Left renal cortex interstitium (tissue), 4 donors: ENCODE results near the gene CIITA. TPM values are rescaled to one million over a fixed set of nuclear protein-coding genes. Genes with fewer than 3 reads are reported as not detected.
A peak's percentile ranks its signal among the peaks of the same experiment; 100 is the strongest.
"Not testable (repeated sequence)": the region's sequence is repeated elsewhere in the genome, so short reads cannot be mapped to it uniquely, and the experiment has no call there.

Experiments used
- DNase-seq, 4 donors: peaks; one replicate each; pipeline ENCODE4 v3.0.0-alpha.2; 2013; ENCODE audit warnings: low read depth in 4 of 4, low spot score in 2 of 4, missing footprints in 1 of 4
- polyA plus RNA-seq, 4 donors: library from polyadenylated mRNA; unstranded; fragments of 120-200 nt; gene quantifications; one replicate each; pipeline ENCODE4 v1.2.1, GENCODE V29; 2013; ENCODE audit not compliant: insufficient read length in 4 of 4

CIITA gene
- polyA plus RNA-seq, 4 donors: 4.9 to 8.0 (median 6.4) TPM

DNA sequence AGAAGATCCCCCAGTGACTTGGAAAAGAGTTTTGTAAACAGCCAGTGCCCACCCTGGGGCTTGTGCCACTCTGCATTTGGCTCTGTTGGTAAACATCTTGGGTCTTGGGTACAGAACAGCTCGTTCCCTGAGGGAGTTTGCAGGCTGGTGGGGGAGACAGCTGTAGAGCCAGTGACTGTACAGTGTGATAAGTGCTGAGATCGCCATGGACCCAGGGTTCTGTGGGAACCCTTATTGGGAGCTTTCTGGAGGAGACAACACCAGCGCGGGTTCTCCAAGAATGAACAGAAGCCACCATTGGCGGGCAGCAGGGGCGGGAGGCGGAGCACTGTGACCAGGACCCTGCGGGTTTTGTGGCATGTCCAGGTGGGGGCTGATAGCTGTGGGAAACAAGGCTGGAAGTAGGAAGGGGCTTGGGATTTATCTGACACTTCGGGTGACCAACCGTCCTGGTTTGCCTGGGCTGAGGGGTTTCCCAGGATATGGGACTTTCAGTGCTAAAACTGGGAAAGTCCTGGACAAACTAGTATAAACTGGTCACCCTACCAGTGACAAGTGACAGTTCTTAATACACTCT, 70.3 kb downstream of the CIITA start:
- no peak for DNase-seq

DNA sequence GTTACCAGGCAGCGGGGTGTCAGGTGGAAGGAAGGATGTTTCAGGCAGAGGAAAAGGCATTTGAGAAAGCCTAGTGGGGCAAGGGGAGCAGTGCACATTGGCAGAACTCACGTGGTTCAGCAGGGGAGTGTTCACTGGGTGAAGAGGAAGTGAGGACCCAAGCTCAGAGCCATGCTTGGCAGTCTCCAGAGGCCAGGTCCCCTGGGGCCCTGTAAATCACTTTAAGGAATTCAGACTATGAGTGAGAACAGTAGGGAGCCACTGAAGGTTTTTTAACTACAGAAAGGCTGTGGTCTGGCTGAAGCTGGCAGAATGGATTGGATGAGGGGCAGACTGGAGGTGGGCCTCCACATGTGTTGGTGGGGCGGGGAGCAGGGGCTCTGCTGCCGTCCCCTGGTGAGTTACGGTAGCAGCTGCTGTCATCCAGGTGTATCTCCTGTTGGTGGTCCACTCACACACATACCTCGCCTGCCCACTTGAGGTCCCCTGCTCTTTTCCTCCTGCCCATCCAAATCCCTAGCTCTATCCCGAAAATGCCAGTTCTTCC, 72.5 kb downstream of the CIITA start:
- no peak for DNase-seq

DNA sequence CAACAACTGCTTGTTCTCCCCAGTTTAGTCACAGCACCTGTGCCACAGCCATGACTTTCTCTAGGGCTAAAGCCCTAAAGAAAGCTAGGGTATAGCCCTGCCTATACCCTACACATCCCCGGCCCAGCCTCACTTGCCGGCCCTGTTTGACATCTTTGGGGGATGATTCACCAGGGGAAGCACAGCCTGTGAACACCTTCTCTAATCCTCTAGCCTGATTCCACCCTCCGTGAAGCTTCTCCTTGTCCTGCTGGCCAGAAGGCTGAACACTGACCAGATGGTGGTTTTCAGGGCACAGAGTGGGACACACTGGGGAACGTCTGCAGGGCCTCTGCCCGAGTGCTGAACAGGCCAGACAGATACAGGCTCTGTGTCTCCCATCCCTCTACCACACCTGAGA, 73.4 kb downstream of the CIITA start:
- DNase-seq: no peak

DNA sequence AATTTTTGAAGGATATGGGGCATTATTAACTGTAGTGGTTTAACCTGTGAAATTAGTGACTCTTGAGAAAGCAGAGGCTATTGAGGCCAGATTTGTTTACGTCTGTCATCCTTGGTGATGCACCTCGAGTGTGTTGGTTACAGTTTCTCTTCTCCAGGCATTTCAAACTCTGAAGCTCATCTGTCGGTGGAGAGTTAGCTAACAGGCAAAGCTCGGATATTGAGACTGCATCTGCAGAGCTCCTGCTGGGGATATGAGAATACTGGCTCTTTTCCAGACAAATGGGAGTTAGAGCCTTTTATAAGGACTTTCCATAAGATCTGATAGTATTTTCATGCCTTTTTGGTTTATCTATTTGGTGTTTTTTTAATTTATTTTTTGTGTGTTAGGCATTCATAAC, 74.0 kb downstream of the CIITA start:
- DNase-seq: no peak

DNA sequence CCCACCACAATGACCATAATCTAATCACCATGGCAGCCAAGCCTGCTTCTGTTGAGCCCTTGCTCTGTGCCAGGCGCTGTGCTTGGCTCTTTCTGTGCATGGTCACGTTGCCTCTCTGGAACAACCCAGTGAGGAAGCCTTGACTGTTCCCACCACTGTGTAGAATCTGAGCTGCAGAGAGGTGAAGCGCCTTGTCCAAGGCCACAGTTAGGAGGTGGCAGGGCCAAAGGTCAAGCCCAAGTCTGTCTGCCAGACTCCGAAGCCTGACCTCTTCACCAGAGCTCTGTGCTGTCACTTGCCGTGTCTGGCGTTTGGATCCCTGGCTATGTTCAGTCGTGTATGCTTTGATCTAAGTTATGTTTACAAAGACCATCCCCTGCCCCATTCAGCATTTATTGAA, 77.9 kb downstream of the CIITA start:
- DNase-seq: no peak

DNA sequence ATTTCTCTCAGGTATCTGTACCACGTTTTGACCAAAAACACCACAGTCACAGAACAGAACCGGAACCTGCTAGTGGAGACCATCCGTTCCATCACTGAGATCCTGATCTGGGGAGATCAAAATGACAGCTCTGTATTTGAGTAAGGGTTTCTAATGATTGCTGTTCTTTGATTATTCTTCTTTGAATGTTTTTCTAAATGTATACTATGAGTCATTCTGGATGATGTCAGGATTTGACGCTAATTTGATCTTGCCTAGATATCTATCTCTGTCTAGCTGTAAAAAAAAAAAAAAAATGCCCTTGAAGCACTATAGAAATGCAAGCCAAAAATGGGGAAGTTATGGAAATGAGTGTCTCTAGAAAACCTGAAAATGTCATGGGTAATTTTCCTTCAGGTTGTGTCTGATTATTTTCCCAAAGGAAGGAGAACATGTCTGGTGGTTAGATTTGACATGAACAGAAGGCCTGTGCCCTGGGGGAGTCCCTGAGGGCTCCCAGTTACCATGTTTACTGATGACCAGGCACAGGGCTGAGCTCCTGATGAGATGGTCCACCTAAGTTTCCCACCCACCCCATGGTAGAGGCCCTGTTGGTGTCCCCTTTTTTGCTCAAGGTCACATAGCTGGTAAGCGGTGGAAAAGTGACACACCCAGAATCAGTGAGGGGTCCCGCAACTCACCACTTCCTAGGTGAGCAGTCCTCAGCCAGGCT, 80.9 kb downstream of the CIITA start:
- no peak for DNase-seq

DNA sequence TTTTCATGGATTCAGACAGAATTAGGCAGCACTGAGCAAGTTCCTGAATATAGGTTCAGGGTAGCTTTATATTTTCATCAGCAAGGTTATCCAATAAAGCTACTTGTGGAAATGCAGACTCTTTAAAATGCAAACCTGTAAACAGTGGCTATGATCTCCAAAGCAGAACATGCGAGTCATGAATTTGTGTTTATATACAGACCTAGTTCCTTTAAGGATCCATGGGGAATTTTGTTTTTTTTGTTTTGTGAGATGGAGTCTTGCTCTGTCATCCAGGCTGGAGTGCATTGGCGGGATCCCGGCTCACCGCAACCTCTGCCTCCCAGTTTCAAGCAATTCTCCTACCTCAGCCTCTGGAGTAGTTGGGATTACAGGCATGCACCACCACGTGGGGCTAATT, 82.2 kb downstream of the CIITA start:
- DNase-seq: no peak

DNA sequence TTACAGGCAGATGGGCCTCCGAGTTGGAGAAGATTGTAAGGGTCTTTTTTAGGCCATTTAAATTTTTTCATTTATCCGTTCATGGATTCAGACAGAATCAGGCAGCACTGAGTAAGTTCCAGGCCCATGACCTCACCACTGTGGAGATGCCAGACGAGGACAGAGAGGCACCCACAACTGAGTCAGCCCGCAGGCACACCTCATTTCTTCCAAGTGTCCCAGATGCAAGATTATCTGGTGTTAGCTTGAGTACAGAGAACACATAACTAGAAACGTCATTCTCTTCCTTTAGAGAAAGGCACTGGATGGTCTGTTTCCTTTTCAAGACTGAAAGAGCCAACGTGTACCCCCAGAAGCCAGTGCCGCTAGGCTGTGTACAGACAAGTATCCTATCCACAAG, 84.2 kb downstream of the CIITA start:
- DNase-seq: no peak

DNA sequence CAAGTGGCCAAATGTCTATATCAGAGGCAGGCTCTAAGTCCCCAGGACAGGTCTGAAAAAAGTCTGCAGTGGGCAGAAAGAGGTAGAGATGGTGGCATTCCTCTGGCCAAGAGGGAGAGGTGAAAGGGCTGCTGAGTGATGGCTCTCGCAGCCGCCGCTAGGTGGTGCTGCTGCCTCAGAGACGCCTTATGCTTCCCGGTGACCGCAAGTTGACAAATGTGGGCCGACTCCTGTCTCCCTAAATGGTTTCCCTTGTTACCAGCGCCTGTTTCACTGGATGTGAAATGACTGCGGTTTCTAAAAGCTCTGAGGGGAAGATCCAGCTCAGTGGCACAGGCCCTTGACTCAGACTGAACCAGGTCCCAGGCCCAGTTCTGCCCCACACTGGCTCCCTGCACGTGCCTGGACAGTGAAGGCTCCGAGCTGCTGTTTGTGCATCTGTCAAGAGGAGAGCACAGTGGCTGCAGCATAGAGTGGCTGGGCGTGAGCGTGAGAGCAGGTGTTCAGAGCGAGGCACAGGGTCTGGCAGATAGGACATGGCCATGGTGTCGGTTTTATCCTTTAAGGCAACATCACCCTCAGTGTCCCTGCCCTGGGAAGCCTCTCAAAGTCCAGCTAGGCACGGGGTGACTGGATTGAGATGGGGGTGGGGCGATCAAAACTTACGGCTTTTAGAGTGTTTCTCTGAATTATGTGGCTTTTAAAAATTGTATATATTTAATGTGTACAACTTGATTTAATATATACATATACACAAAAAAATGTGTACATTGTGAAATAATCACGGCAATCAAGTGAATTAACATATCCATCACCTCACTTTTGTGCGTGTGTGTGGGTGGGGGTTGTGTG, 87.3 kb downstream of the CIITA start:
- peak in 1 of 4 donors; percentile 76 for DNase-seq

DNA sequence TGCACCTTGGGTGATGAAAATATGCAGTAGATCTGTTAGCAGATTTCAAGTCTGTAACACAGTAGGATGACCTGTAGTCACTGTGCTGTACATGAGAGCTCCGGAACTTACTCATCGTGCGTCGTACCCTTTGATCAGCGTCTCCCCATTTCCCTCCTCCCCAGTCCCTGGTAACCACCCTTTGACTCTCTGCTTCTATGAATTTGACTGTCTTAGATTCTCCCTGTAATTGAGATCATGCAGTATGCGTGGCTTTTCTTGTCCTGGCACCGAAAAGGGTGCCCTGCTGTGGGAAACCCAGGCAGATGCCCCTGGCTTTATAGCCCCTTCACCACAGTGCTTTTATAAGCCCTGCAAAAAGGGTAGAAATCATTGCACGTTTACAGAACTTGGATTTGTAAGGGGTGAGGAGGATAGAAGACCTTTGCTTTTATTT, 87.9 kb downstream of the CIITA start:
- DNase-seq: no peak

DNA sequence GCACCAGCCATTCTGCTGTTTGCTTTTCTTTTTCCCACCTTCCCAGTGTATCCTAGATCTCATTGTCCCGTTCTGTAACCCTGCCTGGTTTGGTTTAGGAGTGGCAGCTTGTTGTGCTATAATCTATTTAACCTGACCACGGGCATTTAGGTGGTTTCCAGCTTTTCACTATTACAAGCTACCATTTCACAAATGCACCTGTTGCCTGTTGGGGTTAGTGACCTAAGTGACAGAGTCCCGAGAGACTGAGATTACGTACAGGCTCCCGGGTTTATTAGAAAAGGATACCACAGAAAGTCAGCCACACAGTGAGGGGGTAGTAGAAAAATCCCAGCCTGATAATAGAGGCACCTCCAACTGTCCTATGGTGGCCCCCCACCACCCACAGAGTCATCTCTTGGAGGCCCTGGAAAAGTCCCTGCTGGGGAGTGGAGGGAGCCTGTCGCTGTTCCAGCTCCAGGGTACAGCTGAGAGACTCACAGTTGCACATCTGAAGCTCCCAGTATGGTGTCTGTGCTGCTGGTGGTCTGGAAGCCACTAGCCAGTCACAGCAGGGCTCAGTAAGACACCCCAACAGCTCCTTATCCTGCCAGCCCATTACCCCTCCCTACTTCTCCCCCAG, 88.5 kb downstream of the CIITA start:
- no peak for DNase-seq

DNA sequence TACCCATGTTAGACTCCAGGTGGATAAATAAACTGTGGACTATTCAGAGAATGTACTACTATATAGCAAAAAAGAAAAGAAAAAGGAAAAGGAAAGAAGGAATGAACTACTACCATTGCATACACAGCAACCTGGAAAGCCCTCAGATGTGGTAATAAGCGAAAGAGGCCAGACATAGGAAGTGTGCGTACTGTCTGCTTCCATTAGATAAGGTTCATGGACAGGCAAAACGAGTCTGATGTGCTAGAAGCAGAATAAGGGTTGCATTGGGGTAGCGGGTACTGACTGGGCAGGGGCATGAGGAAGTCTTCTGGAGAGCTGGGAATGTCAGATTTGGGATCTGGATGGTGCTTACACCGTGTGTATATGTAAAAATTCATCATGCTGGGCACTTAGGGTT, 89.1 kb downstream of the CIITA start:
- DNase-seq: no peak

DNA sequence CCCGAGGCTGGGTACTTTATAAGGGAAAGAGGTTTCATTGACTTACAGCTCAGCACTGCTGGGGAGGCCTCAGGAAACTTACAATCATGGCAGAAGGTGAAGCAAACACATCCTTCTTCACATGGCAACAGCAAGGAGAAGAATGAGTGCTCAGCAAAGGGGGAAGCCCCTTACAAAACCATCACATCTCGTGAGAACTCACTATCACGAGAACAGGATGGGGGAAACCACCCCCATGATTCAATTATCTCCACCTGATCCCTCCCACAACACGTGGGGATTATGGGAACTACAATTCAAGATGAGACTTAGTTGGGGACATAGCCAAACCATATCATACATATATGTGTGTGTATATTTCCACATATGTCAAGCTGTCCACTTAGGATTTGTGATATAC, 89.6 kb downstream of the CIITA start:
- not testable (repeated sequence) for DNase-seq

DNA sequence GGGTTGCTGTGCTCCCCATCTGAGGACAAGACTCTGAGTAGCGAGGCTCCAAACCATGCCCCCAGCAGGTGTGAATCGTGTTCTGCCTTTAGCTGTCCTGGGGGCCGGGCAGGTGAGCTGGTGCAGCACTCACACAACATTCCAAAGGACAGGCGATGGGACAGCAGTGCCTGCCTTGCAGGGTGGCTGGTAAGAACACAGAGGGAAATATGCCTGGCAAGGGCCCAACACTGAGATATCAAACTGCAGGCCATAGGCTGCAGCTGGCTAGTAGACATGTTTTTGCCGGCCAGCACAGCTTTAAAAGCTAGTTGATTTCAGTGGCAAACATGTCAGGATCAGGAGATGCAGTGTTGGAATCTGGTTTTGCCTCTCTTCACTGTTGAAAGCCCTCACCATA, 91.0 kb downstream of the CIITA start:
- no peak for DNase-seq

DNA sequence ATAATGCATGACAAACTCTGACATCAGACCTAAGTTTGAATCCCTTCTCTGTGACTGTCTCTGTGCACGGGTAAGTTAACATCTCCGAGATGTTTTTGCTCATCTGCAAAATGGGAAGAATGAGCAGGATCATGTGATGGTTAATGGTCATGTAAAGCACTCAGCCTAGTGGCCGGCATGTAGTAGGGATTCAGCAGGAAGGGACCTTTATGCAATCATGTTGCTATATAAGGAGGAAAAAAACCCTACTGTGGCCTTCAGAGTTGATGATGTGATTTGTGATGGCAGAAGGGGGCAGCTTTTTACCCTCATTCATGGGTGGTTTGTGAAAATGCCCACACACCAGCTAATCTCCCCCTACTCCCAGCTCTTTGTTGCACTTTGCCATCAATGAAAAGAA, 91.5 kb downstream of the CIITA start:
- DNase-seq: no peak

DNA sequence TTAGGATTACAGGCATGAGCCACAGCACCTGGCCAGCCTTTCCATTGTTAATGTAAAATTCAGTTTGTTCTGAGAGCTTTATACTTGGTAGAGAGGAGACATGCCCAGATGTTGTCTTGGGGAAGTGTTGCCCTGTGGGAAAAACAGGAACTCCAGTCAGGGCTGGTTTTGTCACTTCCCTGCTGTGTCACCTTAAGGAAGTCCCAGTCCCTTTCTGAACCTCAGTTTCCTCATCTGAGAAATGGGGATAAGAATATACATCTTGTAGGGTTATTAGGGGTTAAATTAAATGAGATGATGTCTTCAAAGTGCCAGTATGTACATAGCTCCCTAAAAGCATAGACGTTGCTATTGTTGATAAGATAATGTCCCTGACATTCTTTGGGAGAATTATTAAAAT, 92.6 kb downstream of the CIITA start:
- no peak for DNase-seq

DNA sequence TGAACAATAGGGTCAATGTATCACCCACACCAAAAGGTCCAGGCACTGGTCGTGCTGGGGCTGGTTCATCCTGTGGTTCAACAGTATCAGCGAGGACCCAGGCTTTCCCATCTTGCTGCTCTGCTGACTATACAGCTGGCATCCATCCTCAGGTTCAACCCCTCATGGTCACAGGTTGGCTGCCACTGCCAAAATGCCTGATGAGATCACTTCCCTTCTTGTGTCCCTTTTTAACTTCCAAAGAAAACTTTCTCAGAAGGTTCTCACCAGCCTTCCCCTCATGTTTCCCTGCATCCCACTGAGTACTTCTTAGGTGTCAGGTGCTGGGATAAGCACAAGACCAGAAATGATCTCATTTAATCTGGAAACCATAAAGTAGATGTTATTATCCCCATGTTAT, 93.1 kb downstream of the CIITA start:
- no peak for DNase-seq

DNA sequence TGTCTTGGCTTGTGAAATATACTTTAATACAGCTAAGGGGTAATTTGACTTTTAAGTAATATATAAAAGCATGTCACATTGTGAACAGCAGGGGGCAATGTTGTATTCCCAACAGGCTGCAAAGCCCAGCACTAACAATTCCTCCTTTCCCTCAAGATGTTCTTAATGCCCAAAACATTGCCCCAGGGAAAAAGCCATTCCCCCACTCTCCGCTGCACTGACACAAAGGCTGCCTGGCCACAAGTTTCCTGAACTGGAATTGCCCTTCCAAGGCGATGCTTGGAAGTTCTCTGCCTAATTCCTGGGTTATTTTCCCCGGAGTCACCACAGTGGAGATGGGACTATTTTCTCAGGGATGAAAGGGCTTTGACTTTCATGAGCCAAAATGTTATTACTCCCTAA, 94.6 kb downstream of the CIITA start:
- DNase-seq: peak in 1 of 4 donors; percentile 74

DNA sequence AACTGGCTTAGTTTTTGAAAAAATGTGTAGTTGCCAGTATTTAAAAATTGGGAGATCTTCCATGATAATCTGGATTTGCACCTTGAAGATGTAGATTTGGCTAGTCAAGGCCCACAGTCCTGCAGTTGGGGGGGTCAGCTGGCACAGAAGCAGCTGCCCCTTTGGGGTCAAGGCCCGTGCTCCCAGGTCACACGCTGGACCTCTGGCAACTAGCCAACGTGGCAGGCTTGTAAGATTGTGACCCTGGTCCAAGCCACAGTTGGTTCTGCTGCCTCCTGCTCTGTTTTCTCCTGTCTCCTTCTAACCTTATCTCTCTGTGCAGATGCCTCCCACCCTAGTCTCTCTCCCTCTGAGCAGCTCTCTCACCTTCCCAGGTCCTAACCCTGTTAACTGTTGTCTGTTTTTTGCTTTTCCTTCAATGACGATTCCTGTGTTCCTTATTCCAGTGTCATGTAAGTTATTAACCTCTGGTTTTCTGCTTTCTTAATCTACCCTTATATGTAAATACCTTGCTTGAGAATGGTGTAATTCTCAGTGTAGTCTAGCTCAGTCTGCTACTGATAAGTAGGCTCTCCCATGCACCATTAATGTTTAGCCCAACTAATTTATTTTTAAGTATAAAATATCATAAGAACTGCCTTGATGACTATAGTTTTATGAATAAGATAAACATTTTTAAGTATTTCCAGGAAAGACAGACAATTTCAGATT, 95.3 kb downstream of the CIITA start:
- DNase-seq: no peak

DNA sequence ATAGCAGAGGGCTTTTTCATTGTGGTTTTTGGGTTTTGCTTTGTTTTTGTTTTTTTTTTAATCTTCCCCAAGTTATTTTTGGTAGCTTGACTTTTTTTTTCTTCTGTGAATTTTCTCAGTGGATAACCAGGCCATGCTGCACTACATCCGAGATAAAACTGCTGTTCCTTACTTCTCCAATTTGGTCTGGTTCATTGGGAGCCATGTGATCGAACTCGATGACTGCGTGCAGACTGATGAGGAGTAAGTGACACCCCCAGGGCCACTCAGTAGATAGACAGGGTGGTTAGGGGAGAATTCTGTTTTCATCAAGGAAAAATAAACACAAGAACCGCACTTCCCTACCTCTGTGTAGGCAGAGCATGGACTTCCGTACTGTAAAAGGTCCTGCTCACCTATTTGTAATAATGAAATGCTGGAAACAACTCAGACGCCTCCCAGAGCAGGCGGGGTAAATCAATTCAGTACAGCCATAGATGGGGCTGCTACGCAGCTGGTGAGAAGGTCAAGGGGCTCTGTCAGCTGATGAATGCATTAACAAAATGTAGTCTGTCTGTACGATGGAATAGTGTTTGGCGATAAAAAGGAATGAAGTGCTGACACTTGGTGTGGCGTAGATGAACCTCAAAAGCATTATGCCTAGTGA, 95.9 kb downstream of the CIITA start:
- no peak for DNase-seq
